ENCODE measurements around the gene SP100. TPM values are rescaled to one million over a fixed set of nuclear protein-coding genes. Genes with fewer than 3 reads are reported as not detected.

SP100 gene
- total RNA-seq, 4 donors from 2014 or later, result 70.1 to 102 (median 92.5) TPM

GRCh38 chr2:230557065-230557464, 141.1 kb downstream of the SP100 start:
- no peak for ATAC-seq
- peaks cover 0 to 23% (median 0%) of the 10 kb centered on the region in 3 donors for H3K9me3 ChIP-seq
- peaks cover 7% of the 10 kb centered on the region for H3K27me3 ChIP-seq
- TF ChIP-seq, protein P1, sequence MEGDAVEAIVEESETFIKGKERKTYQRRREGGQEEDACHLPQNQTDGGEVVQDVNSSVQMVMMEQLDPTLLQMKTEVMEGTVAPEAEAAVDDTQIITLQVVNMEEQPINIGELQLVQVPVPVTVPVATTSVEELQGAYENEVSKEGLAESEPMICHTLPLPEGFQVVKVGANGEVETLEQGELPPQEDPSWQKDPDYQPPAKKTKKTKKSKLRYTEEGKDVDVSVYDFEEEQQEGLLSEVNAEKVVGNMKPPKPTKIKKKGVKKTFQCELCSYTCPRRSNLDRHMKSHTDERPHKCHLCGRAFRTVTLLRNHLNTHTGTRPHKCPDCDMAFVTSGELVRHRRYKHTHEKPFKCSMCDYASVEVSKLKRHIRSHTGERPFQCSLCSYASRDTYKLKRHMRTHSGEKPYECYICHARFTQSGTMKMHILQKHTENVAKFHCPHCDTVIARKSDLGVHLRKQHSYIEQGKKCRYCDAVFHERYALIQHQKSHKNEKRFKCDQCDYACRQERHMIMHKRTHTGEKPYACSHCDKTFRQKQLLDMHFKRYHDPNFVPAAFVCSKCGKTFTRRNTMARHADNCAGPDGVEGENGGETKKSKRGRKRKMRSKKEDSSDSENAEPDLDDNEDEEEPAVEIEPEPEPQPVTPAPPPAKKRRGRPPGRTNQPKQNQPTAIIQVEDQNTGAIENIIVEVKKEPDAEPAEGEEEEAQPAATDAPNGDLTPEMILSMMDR (IDR thresholded peaks at IDR 0.05), result no peak
- TF ChIP-seq EP300 (IDR thresholded peaks at IDR 0.05) (no peak), POLR2A (IDR thresholded peaks at IDR 0.05) (no peak), POLR2AphosphoS5 (IDR thresholded peaks at IDR 0.05) (no peak)
- H3K4me1 ChIP-seq, result no peaks in the 10 kb centered on the region
- no peak overlapping the region for H3K27ac ChIP-seq
- no peak overlapping the region for H3K4me3 ChIP-seq
- 44 to 92% methylated on average over 1 of the region's 1 CpG for WGBS, 2 donors (ENCODE audit: low coverage in 1 of 2)
- no peaks in the 10 kb centered on the region for H3K36me3 ChIP-seq

GRCh38 chr2:230564805-230565779, 149.1 kb downstream of the SP100 start:
- Histone ChIP-seq H3K4me3 (no peak overlapping the region), H3K27me3 (no peaks in the 10 kb centered on the region), H3K27ac (no peak overlapping the region), H3K9me3 (no peaks in the 10 kb centered on the region), H3K4me1 (no peaks in the 10 kb centered on the region), H3K36me3 (no peaks in the 10 kb centered on the region)
- no peak for ATAC-seq
- TF ChIP-seq EP300 (IDR thresholded peaks at IDR 0.05) (no peak), POLR2A (IDR thresholded peaks at IDR 0.05) (no peak), POLR2AphosphoS5 (IDR thresholded peaks at IDR 0.05) (no peak)
- TF ChIP-seq, protein P1 (IDR thresholded peaks at IDR 0.05), result no peak
- WGBS, 2 donors (ENCODE audit: low coverage in 1 of 2), result 43 to 72% methylated on average over 7 to 10 of the region's 11 CpGs

GRCh38 chr2:230569298-230569697, 153.3 kb downstream of the SP100 start:
- H3K27ac ChIP-seq, result no peak overlapping the region
- no peaks in the 10 kb centered on the region for H3K36me3 ChIP-seq
- WGBS, 2 donors (ENCODE audit: low coverage in 1 of 2), result 78 to 94% methylated on average over 2 of the region's 2 CpGs
- H3K9me3 ChIP-seq, result peaks cover 0 to 15% (median 0%) of the 10 kb centered on the region in 3 donors
- H3K4me3 ChIP-seq, result no peak overlapping the region
- H3K27me3 ChIP-seq, result no peaks in the 10 kb centered on the region
- no peak for TF ChIP-seq POLR2A (IDR thresholded peaks at IDR 0.05)
- no peak for TF ChIP-seq EP300 (IDR thresholded peaks at IDR 0.05)
- TF ChIP-seq POLR2AphosphoS5 (IDR thresholded peaks at IDR 0.05), result no peak
- TF ChIP-seq, protein P1 (IDR thresholded peaks at IDR 0.05), result no peak
- no peaks in the 10 kb centered on the region for H3K4me1 ChIP-seq
- no peak for ATAC-seq

DNA sequence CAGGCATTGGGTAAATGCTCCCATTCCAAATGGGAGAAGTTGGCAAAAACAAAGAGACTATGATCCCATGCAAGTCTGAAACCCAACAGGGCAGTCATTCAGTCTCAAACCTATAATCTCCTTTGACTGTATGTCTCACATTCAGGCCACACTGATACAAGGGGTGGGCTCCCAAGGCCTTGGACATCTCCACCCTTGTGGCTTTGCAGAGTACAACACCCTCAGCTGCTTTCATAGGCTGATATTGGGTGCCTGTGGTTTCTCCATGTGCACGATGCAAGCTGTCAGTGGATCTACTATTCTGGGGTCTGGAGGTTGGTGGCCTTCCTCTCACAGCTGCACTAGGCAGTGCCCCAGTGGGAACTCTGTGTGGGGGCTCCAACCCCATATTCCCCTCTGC, 155.0 kb downstream of the SP100 start:
- Histone ChIP-seq H3K27ac (no peak overlapping the region), H3K4me3 (no peak overlapping the region), H3K27me3 (no peaks in the 10 kb centered on the region), H3K9me3 (peaks cover 0 to 19% (median 0%) of the 10 kb centered on the region in 3 donors), H3K4me1 (no peaks in the 10 kb centered on the region), H3K36me3 (no peaks in the 10 kb centered on the region)
- ATAC-seq, result no peak
- WGBS, 2 donors (ENCODE audit: low coverage in 1 of 2), result no CpG with 5 or more reads among the region's 1 CpG
- TF ChIP-seq POLR2A (IDR thresholded peaks at IDR 0.05), result no peak
- TF ChIP-seq, protein P1 (IDR thresholded peaks at IDR 0.05), result no peak
- no peak for TF ChIP-seq EP300 (IDR thresholded peaks at IDR 0.05)

All from gastroesophageal sphincter (tissue), 4 donors.